HG03045 (cell line): Measurements from ENCODE around the gene C3orf33.

Experiments
- ATAC-seq: cut with Tn5 transposase; IDR thresholded peaks from one replicate; pipeline ENCODE4 v1.9.1; 2021; ENCODE audit warnings: mild to moderate bottlenecking, moderate library complexity; ENCODE audit not compliant: unreplicated experiment

Gene C3orf33

GRCh38 chr3:155790272-155790925 lies 15.7 kb downstream of the C3orf33 start:
- ATAC-seq = no peak

- ATAC-seq = no peak
These were observed 20.3 kb downstream of the C3orf33 start for GRCh38 chr3:155785662-155786295.

- no peak for ATAC-seq
These were observed 23.6 kb downstream of the C3orf33 start for GRCh38 chr3:155782390-155782953.

GRCh38 chr3:155780291-155780690 lies 25.8 kb downstream of the C3orf33 start:
- ATAC-seq = no peak

GRCh38 chr3:155778462-155778861 lies 27.6 kb downstream of the C3orf33 start:
- ATAC-seq = no peak

- ATAC-seq = no peak
These were observed 33.3 kb downstream of the C3orf33 start for GRCh38 chr3:155772801-155773200.

- ATAC-seq = no peak
These were observed 35.0 kb downstream of the C3orf33 start for GRCh38 chr3:155771126-155771525.

- no peak for ATAC-seq
These were observed 39.9 kb downstream of the C3orf33 start for GRCh38 chr3:155766206-155766605.

GRCh38 chr3:155763870-155764463 lies 42.1 kb downstream of the C3orf33 start:
- ATAC-seq = no peak

GRCh38 chr3:155760653-155761052 lies 45.4 kb downstream of the C3orf33 start:
- no peak for ATAC-seq

- no peak for ATAC-seq
These were observed 48.5 kb downstream of the C3orf33 start for GRCh38 chr3:155757577-155757976.

- no peak for ATAC-seq
These were observed 52.9 kb downstream of the C3orf33 start for GRCh38 chr3:155753038-155753639.

GRCh38 chr3:155748611-155749365 lies 57.3 kb downstream of the C3orf33 start:
- no peak for ATAC-seq

- no peak for ATAC-seq
These were observed 58.2 kb downstream of the C3orf33 start for GRCh38 chr3:155747946-155748290.

GRCh38 chr3:155747286-155747945 lies 58.7 kb downstream of the C3orf33 start:
- ATAC-seq = no peak

GRCh38 chr3:155746703-155747102 lies 59.4 kb downstream of the C3orf33 start:
- ATAC-seq = no peak

- no peak for ATAC-seq
These were observed 60.1 kb downstream of the C3orf33 start for GRCh38 chr3:155745795-155746550.

- peak; percentile 58 for ATAC-seq
These were observed 61.3 kb downstream of the C3orf33 start, which contains the start of gene PLCH1 for GRCh38 chr3:155744626-155745324. PLCH1 (minus strand) TSS chr3:155745071; CDS start chr3:155704224, 40,847 bp downstream.
